Measurements from ENCODE around the gene SPOCK1.

The SPOCK1 gene

GRCh38 chr5:137516251-137516797 lies 17.2 kb upstream of the SPOCK1 start:
- DNase-seq (ENCODE audit: extremely low read depth, low read depth): no peak
- no peak for TF ChIP-seq CTCF (IDR thresholded peaks at IDR 0.05; ENCODE audit: low read depth, low read length, missing control alignments)
- H3K4me3 ChIP-seq (replicated peaks; ENCODE audit: low read depth, low read length): no peak overlapping the region

GRCh38 chr5:137515238-137515637 lies 16.1 kb upstream of the SPOCK1 start:
- TF ChIP-seq CTCF (IDR thresholded peaks at IDR 0.05; ENCODE audit: low read depth, low read length, missing control alignments): no peak
- DNase-seq (ENCODE audit: extremely low read depth, low read depth): no peak
- no peak overlapping the region for H3K4me3 ChIP-seq (replicated peaks; ENCODE audit: low read depth, low read length)

GRCh38 chr5:137510671-137511070 lies 11.5 kb upstream of the SPOCK1 start:
- TF ChIP-seq CTCF (IDR thresholded peaks at IDR 0.05; ENCODE audit: low read depth, low read length, missing control alignments): no peak
- no peak overlapping the region for H3K4me3 ChIP-seq (replicated peaks; ENCODE audit: low read depth, low read length)
- no peak for DNase-seq (ENCODE audit: extremely low read depth, low read depth)

GRCh38 chr5:137507150-137507549 lies 8.0 kb upstream of the SPOCK1 start:
- no peak for DNase-seq (ENCODE audit: extremely low read depth, low read depth)
- no peak for TF ChIP-seq CTCF (IDR thresholded peaks at IDR 0.05; ENCODE audit: low read depth, low read length, missing control alignments)
- no peak overlapping the region for H3K4me3 ChIP-seq (replicated peaks; ENCODE audit: low read depth, low read length)

GRCh38 chr5:137506296-137506695 lies 7.2 kb upstream of the SPOCK1 start:
- TF ChIP-seq CTCF (IDR thresholded peaks at IDR 0.05; ENCODE audit: low read depth, low read length, missing control alignments): no peak
- H3K4me3 ChIP-seq (replicated peaks; ENCODE audit: low read depth, low read length): no peak overlapping the region
- DNase-seq (ENCODE audit: extremely low read depth, low read depth): no peak

- DNase-seq (ENCODE audit: extremely low read depth, low read depth): no peak
- TF ChIP-seq CTCF (IDR thresholded peaks at IDR 0.05; ENCODE audit: low read depth, low read length, missing control alignments): no peak
- no peak overlapping the region for H3K4me3 ChIP-seq (replicated peaks; ENCODE audit: low read depth, low read length)
Observed at GRCh38 chr5:137504916-137505315, 5.8 kb upstream of the SPOCK1 start.

GRCh38 chr5:137503456-137503855 lies 4.3 kb upstream of the SPOCK1 start:
- no peak for DNase-seq (ENCODE audit: extremely low read depth, low read depth)
- no peak for TF ChIP-seq CTCF (IDR thresholded peaks at IDR 0.05; ENCODE audit: low read depth, low read length, missing control alignments)
- no peak overlapping the region for H3K4me3 ChIP-seq (replicated peaks; ENCODE audit: low read depth, low read length)
